Right lobe of liver (tissue), 6 donors: Measurements from ENCODE around the gene PDGFD. TPM values are rescaled to one million over a fixed set of nuclear protein-coding genes. Genes with fewer than 3 reads are reported as not detected.

Experiments used
- ATAC-seq, 4 donors: fragments of 200-7000 bp; cut with Tn5 transposase; one replicate each; pipeline ENCODE4 v1.9.1; 2020; ENCODE audit warnings: mild to moderate bottlenecking in 4 of 4, moderate library complexity in 4 of 4
- DNase-seq, 3 donors: peaks; one replicate each; pipeline ENCODE4 v3.0.0-alpha.2; 2020
- H3K27ac ChIP-seq, 3 donors: fragments of 200-600 bp; one replicate each; pipeline ENCODE4 v1.8.0; 2022
- H3K27me3 ChIP-seq, 2 donors: fragments of 200-600 bp; one replicate each; pipeline ENCODE4 v1.8.0; 2022
- H3K36me3 ChIP-seq, 4 donors: fragments of 200-600 bp; sonication (generic) in 1 of 4; one replicate each; pipeline versions ENCODE4 v1.5.1 to v1.8.0; 2017 to 2022; ENCODE audit warnings: control low read depth in 1 of 4
- H3K4me1 ChIP-seq, 4 donors: fragments of 200-600 bp; sonication (generic) in 1 of 4; one replicate each; pipeline versions ENCODE4 v1.5.1 to v1.8.0; 2017 to 2022; ENCODE audit warnings: control low read depth in 1 of 4
- H3K4me3 ChIP-seq, 3 donors: fragments of 200-600 bp; one replicate each; pipeline ENCODE4 v1.8.0; 2022
- H3K9me3 ChIP-seq, 4 donors: fragments of 200-600 bp; sonication (generic) in 1 of 4; one replicate each; pipeline versions ENCODE4 v1.5.1 to v1.8.0; 2017 to 2022; ENCODE audit warnings: control low read depth in 1 of 4
- CTCF ChIP-seq, 4 donors: fragments of 200-600 bp in 3 of 4; fragments of 450-650 bp in 1 of 4; IDR thresholded peaks; one replicate each; pipeline versions ENCODE4 v1.5.1 to v1.8.0; 2016 to 2022; ENCODE audit warnings: antibody characterized with exemption in 4 of 4, mild to moderate bottlenecking in 2 of 4
- POLR2A ChIP-seq: fragments of 450-650 bp; IDR thresholded peaks from one replicate; pipeline ENCODE4 v1.6.1; 2017; ENCODE audit warnings: antibody characterized with exemption, mild to moderate bottlenecking
- WGBS: methylation state at CpG from one replicate; pipeline ENCODE4 v1.1.6; 2018; ENCODE audit warnings: low coverage, low lambda C conversion rate; ENCODE audit not compliant: insufficient coverage; ENCODE audit errors: missing lambda C conversion rate; 5-methylcytosine and 5-hydroxymethylcytosine counted together
- intact Hi-C, 2 donors: fragments of 100-400 bp; cut with DNase I; formaldehyde crosslinking; loops; one replicate each; pipeline versions ENCODE4 v1.11.2 to v1.14.1; 2022
- total RNA-seq, 6 experiments: library from RNA; depleted of rRNA in 2 of 6; stranded (reverse); fragments of >200 nt in 2 of 6; fragmentation: NEBNext Ultra II Directional in 3 of 6; extraction: Animal tissue kit (Norgen Biotek cat#: 25700) in 3 of 6; gene quantifications; one replicate each; pipeline versions ENCODE4 v1.1.0 to v1.2.4, GENCODE V29; 2016 to 2023
- donor health status: DM: no; HTN: yes; CAD: no.
- donor health status: DM: no; HTN: no; CAD: no.
- donor health status: DM: no; HTN: no; CAD: no.
- donor health status: DM: no; HTN: yes; CAD: no.
- donor health status: DM: no; HTN: yes; CAD: no.

Gene PDGFD
- total RNA-seq, 6 experiments from 2014 or later = 0.84 to 1.6 (median 1.1) TPM

DNA sequence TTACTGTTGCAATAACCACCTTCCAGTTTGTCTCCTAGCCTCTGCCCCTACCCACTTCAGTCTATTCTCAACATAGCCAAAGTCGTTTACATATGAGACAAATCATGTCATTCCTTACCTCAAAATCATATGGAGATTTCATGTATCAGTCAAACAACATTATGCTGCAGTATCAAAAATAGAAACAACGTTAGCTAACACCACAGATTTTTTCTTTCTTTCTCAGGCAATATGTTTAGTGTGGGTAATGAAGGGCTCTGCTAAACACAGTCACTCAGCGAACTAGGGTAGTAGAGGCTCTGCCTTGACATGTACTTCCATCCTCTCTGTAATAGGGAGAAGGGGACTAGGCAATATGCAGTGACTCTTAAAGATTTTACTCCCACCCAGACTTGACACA is 268.8 kb downstream of the PDGFD start:
- no peak overlapping the region for H3K4me3 ChIP-seq
- TF ChIP-seq CTCF (IDR thresholded peaks at IDR 0.05) = no peak
- TF ChIP-seq POLR2A = no peak
- 53% methylated on average over 3 of the region's 3 CpGs for WGBS
- no peaks in the 10 kb centered on the region for H3K36me3 ChIP-seq
- DNase-seq (no peak), ATAC-seq (no peak)
- no peaks in the 10 kb centered on the region for H3K27me3 ChIP-seq
- no peaks in the 10 kb centered on the region for H3K9me3 ChIP-seq
- no peaks in the 10 kb centered on the region for H3K4me1 ChIP-seq
- intact Hi-C loops = no loop called here
- H3K27ac ChIP-seq = no peak overlapping the region

DNA sequence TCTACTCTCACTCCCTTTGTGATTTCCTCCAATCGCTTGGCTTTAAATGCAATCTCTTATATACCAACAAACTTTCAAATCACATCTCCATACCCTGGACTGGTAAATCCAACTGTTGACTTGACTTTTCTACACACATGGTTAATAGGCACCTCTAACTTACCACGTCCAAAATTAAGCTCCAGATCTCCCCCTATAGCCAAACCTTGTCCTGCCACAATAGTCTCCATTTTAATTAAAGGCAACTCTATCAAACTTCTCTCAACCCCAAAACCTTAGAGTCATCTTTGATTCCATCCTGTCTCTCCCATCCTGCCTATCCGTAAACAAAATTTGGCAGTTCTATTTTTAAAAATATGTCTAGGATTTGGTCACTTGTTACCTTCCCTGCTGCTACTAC is 269.3 kb downstream of the PDGFD start:
- intact Hi-C loops = no loop called here
- no peak for TF ChIP-seq POLR2A
- TF ChIP-seq CTCF (IDR thresholded peaks at IDR 0.05) = no peak
- no peaks in the 10 kb centered on the region for H3K27me3 ChIP-seq
- no peak for DNase-seq
- H3K4me1 ChIP-seq = no peaks in the 10 kb centered on the region
- ATAC-seq = no peak
- no peak overlapping the region for H3K4me3 ChIP-seq
- H3K36me3 ChIP-seq = no peaks in the 10 kb centered on the region
- H3K27ac ChIP-seq = no peak overlapping the region
- H3K9me3 ChIP-seq = no peaks in the 10 kb centered on the region
- WGBS = 50% methylated on average over 3 of the region's 3 CpGs

DNA sequence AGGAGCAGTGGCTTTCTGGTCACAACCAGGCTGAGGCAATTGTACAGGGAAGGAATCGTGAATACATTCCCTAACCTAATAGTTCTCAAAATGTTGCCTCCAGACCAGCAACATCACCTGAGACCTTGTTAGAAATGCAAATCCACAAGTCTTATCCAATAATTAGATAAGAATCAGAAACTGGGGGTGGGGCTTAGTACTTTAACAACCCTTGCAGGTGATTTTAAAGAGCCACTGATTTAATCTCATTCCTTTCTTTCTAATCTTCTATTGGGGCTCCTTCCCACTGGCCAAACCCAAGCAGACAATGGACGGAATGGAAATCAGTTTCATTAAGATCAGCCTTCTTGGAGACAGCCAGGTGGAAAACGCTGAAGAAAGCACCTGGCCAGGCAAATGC is 269.9 kb downstream of the PDGFD start:
- 38% methylated on average over 3 of the region's 3 CpGs for WGBS
- no peak for DNase-seq
- TF ChIP-seq POLR2A = no peak
- TF ChIP-seq CTCF (IDR thresholded peaks at IDR 0.05) = no peak

DNA sequence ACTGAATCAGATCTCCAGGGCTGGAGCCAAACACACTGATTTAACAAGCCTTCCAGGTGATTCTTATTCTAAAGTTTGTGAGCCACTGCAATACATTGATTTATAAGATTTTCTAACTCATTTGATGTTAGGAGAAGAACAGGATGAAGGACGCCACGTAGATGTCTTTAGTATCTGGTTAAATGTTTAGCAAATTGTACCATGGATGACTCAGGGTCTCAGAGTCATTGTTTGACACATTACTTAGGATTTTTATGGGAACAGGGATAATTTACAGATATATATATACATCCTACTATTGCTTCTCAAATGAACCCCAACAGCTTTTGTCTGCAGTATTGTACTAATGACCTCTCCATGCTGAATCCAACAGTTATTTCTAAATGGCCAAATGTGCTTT is 270.6 kb downstream of the PDGFD start:
- Histone ChIP-seq H3K27me3 (no peaks in the 10 kb centered on the region), H3K27ac (no peak overlapping the region), H3K9me3 (no peaks in the 10 kb centered on the region), H3K36me3 (no peaks in the 10 kb centered on the region), H3K4me3 (no peak overlapping the region), H3K4me1 (no peaks in the 10 kb centered on the region)
- DNase-seq (no peak), ATAC-seq (no peak)
- 87% methylated on average over 2 of the region's 2 CpGs for WGBS
- no peak for TF ChIP-seq CTCF (IDR thresholded peaks at IDR 0.05)
- no peak for TF ChIP-seq POLR2A
- intact Hi-C loops = no loop called here

More for the DNA sequence above, 269.9 kb downstream of the PDGFD start:
- Histone ChIP-seq H3K4me1 (no peaks in the 10 kb centered on the region), H3K27me3 (no peaks in the 10 kb centered on the region), H3K4me3 (no peak overlapping the region), H3K27ac (no peak overlapping the region), H3K36me3 (no peaks in the 10 kb centered on the region), H3K9me3 (no peaks in the 10 kb centered on the region)
- intact Hi-C loops = no loop called here
- ATAC-seq = no peak

DNA sequence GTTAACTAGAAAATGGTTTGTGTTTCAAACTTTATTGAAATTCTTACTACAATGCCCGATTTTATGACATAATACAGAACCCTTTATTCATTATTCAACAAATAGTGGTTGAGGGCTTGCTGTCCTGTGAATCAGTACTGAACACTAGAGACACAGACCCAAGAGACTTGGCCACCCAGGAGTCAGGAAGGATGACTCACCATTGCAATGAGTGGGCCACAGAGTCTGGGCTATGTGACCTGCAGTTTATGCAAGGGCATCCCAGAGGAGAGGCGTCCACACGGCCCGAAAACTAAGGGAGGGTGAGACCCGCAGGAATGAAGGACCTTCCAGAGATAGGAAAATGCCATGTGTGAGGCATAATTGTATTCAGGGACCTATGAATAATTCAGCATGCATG is 271.3 kb downstream of the PDGFD start:
- TF ChIP-seq CTCF (IDR thresholded peaks at IDR 0.05) (no peak), POLR2A (no peak)
- ATAC-seq = no peak
- 59% methylated on average over 5 of the region's 5 CpGs for WGBS

More for the DNA sequence above, 271.3 kb downstream of the PDGFD start:
- Histone ChIP-seq H3K4me1 (no peaks in the 10 kb centered on the region), H3K27ac (no peak overlapping the region), H3K9me3 (no peaks in the 10 kb centered on the region), H3K36me3 (no peaks in the 10 kb centered on the region), H3K27me3 (no peaks in the 10 kb centered on the region), H3K4me3 (no peak overlapping the region)
- no peak for DNase-seq
- intact Hi-C loops = no loop called here
